Measurements from ENCODE around the gene MMP17. TPM values are rescaled to one million over a fixed set of nuclear protein-coding genes. Genes with fewer than 3 reads are reported as not detected.

The MMP17 gene
- total RNA-seq, 1 donor from 2014 or later, result 2.0 TPM

DNA sequence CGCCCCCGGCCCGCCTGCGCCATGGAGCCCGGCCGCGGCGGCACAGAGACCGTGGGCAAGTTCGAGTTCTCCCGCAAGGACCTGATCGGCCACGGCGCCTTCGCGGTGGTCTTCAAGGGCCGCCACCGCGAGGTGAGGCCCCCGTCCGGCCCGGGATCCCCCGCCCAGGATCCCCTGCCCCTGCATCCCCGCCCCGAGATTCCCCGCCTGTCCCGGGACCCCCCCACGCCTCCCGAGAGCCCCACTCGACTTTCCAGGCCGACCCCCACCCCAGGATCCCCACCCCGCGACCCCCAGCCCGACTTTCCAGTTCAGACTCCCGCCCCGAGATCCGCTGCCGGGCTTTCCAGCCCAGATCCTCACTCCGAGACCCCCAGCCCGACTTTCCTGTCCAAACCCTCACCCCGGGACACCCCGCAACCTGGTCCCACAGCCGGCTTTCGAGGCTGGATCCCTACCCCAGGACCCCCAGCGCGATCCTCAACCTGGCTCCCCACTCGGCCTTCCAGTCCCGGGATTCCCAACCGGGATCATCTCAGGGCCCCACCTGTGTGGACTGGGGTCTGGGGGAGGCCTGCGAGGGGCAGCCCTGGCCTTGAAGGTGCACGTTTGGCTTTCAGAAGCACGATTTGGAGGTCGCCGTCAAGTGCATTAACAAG, 66.9 kb downstream of the MMP17 start:
- peak; percentile 52 for DNase-seq (ENCODE audit: low spot score)

GRCh38 chr12:131895640-131896079, 67.5 kb downstream of the MMP17 start:
- no peak for DNase-seq (ENCODE audit: low spot score)

GRCh38 chr12:131896080-131896810, 68.1 kb downstream of the MMP17 start:
- peak; percentile 90 for DNase-seq (ENCODE audit: low spot score)

DNA sequence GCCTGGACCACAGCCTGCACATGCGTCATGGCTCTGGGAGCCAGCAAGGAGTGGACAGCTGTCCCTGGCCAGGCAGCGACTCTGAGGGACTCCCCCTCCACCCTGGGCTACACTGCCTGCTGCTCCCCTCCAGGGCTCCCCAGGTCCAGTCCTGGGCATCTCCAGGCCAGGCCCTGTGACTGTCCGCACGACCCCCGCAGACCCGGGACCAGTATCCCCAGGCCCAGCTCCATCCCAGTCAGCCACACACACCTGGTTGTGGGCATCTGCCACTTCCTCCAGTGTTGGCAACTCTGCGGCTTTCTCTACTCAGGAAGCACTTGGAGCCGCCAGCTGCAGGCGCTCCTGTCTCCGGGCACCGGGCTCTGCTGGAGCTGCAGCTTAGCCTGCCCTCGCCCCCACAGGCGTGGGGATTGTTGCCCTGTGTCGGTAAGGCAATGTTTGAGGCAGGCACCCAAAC, 68.6 kb downstream of the MMP17 start:
- DNase-seq (ENCODE audit: low spot score), result no peak

- DNase-seq (ENCODE audit: low spot score), result peak; percentile 42
Measured at GRCh38 chr12:131897276-131897675, 69.1 kb downstream of the MMP17 start.

DNA sequence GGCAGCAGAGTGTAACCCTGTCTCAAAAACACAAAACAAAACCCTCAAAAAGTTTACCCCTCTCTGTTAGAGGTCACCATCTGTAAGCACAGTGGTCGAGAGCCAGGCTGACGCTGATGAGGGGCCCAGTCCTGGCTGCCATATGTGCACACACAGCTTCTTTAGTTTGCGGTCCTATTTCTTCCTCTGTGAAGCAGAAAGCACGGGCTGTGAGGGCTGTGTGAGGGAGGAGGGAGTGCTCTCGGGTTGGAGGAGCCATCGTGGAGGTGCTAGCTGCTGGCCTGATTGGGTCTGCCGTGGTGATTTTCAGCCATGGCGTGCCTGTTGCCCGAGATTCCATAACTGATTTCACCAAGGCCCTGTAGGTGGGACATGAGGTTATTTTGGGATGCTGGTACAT, 69.7 kb downstream of the MMP17 start:
- DNase-seq (ENCODE audit: low spot score), result no peak

DNA sequence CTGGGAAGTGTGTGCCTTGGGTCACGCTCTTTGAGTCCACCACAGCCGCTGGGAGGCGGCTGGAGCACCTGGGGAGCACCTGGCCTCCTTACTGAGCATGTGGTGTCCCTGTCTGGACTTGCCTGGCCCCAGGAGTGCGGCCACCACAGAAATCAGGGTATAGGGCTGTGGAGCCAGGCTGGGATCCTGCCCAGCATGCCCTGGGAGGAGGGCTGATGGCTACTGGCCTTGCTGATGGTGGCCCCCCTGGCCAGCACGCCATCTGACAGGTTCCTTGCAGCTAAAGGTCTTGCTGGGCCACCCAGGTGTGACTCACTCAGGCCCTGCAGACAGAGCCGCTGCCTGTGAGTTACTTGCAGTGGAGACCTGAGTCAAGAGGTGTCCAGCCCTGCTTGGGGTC, 72.2 kb downstream of the MMP17 start:
- no peak for DNase-seq (ENCODE audit: low spot score)

Other genes starting within 250 kb of the MMP17 start
- 59.8 TPM for gene SFSWAP, start 117.3 kb upstream of the MMP17 start, total RNA-seq
- 31.8 TPM for gene ULK1, start 66.2 kb downstream of the MMP17 start, total RNA-seq
- gene PUS1, start 100.9 kb downstream of the MMP17 start, total RNA-seq, result 46.9 TPM
- 71.8 TPM for gene EP400, start 121.5 kb downstream of the MMP17 start, total RNA-seq